Ishikawa (cell line): ENCODE measurements around the gene THRB.

Source experiments
- CEBPB ChIP-seq: IDR thresholded peaks from 2 replicates; pipeline ENCODE4 v1.6.1; 2012
- CREB1 ChIP-seq: IDR thresholded peaks from 2 replicates; pipeline ENCODE4 v1.6.1; 2012; ENCODE audit warnings: low read depth
- EGR1 ChIP-seq: IDR thresholded peaks from 2 replicates; pipeline ENCODE4 v1.6.1; 2012
- EP300 ChIP-seq: IDR thresholded peaks from 2 replicates; pipeline ENCODE4 v1.6.1; 2012; ENCODE audit warnings: borderline replicate concordance
- FOXM1 ChIP-seq: IDR thresholded peaks from 2 replicates; pipeline ENCODE4 v1.6.1; 2012; ENCODE audit warnings: low read depth, borderline replicate concordance
- NFIC ChIP-seq: IDR thresholded peaks from 2 replicates; pipeline ENCODE4 v1.6.1; 2012
- RAD21 ChIP-seq: IDR thresholded peaks from 2 replicates; pipeline ENCODE4 v1.6.1; 2012; ENCODE audit warnings: low read depth
- TAF1 ChIP-seq: IDR thresholded peaks from 2 replicates; pipeline ENCODE4 v1.6.1; 2012; ENCODE audit warnings: low read depth, mild to moderate bottlenecking
- TCF12 ChIP-seq: IDR thresholded peaks from 2 replicates; pipeline ENCODE4 v1.6.1; 2012; ENCODE audit warnings: low read depth
- TEAD4 ChIP-seq: IDR thresholded peaks from 2 replicates; pipeline ENCODE4 v1.6.1; 2012
- YY1 ChIP-seq: IDR thresholded peaks from 2 replicates; pipeline ENCODE4 v1.6.1; 2012; ENCODE audit warnings: low read depth
- ZBTB7A ChIP-seq: IDR thresholded peaks from 2 replicates; pipeline ENCODE4 v1.6.1; 2012; ENCODE audit warnings: low read depth
- TF ChIP-seq, protein P1 (sequence below): IDR thresholded peaks from 2 replicates; pipeline ENCODE4 v1.6.1; 2012; ENCODE audit warnings: low read depth, mild to moderate bottlenecking
- TF ChIP-seq, protein P2 (sequence below): IDR thresholded peaks from 2 replicates; pipeline ENCODE4 v1.6.1; 2012

DNA sequence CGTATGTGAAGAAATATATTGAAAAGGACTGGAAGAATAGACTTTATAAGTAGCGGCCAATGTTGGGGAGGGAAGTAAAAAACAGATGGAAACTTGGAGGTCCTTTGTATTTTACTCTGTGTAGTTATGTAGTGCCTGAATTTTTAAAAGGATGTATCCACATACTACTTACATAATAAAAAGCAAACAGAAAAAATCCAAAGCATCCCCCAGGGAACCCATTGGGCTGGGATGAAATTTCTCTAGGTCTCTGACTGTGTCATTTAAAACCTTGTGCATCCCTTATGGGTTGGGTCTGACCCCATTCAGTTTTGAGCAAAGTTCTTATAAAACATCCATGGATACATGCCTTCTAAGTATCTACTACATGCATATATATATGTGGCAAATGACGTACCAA, 408.4 kb downstream of the THRB start:
- no peak for TF ChIP-seq TEAD4
- no peak for TF ChIP-seq EGR1
- TF ChIP-seq RAD21: no peak
- TF ChIP-seq CEBPB: no peak
- TF ChIP-seq, protein P1, sequence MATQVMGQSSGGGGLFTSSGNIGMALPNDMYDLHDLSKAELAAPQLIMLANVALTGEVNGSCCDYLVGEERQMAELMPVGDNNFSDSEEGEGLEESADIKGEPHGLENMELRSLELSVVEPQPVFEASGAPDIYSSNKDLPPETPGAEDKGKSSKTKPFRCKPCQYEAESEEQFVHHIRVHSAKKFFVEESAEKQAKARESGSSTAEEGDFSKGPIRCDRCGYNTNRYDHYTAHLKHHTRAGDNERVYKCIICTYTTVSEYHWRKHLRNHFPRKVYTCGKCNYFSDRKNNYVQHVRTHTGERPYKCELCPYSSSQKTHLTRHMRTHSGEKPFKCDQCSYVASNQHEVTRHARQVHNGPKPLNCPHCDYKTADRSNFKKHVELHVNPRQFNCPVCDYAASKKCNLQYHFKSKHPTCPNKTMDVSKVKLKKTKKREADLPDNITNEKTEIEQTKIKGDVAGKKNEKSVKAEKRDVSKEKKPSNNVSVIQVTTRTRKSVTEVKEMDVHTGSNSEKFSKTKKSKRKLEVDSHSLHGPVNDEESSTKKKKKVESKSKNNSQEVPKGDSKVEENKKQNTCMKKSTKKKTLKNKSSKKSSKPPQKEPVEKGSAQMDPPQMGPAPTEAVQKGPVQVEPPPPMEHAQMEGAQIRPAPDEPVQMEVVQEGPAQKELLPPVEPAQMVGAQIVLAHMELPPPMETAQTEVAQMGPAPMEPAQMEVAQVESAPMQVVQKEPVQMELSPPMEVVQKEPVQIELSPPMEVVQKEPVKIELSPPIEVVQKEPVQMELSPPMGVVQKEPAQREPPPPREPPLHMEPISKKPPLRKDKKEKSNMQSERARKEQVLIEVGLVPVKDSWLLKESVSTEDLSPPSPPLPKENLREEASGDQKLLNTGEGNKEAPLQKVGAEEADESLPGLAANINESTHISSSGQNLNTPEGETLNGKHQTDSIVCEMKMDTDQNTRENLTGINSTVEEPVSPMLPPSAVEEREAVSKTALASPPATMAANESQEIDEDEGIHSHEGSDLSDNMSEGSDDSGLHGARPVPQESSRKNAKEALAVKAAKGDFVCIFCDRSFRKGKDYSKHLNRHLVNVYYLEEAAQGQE: no peak
- no peak for TF ChIP-seq ZBTB7A
- TF ChIP-seq, protein P2, sequence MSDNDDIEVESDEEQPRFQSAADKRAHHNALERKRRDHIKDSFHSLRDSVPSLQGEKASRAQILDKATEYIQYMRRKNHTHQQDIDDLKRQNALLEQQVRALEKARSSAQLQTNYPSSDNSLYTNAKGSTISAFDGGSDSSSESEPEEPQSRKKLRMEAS: no peak
- TF ChIP-seq YY1: no peak
- TF ChIP-seq NFIC: no peak
- TF ChIP-seq EP300: no peak
- TF ChIP-seq TAF1: no peak
- no peak for TF ChIP-seq FOXM1
- no peak for TF ChIP-seq CREB1
- TF ChIP-seq TCF12: no peak
